IPS DF 19.7 (cell line): Measurements from ENCODE around the gene UNC13C.
"Not testable (repeated sequence)": the region's sequence is repeated elsewhere in the genome, so short reads cannot be mapped to it uniquely, and the experiment has no call there.

Experiments used
- DNase-seq: peaks from one replicate; pipeline ENCODE4 v3.0.0-alpha.2; 2013; ENCODE audit warnings: low read depth, low spot score

UNC13C gene

DNA sequence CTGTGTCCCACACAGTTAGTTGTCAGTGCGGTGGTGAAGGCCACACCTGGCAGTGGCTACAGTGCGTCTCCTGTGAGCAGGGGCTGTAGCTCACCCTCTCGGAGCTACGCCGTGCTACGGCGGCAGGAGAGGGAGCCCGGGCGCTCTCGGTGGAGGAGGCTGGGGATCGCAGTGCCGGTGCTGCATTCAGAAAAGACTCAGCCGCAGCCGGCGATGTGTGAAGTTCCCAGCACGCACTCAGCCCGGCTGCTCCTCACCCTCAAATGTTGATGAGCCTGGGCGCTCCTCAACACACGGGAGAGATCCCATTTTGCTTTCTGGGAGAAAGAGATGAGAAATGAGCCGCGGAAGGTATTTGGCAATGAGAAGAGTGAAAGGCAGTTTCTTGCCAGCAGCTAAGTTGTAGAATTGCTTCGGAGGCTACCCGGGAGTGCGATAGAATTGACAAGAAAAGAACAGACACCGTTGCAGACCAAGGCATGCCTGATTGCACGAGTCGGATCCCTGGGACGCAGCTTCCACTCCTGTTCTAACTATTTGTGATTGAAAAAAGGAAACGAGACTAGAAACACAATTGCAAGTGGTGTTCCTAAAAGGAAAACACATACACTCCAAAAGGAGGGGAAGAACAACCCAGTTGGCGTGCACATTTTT is at the start of gene UNC13C:
Gene UNC13C, plus strand, starts transcription at position 189 of the 654 bp plus-strand sequence. CDS start 34,463 bp downstream, outside the sequence.
- no peak for DNase-seq

DNA sequence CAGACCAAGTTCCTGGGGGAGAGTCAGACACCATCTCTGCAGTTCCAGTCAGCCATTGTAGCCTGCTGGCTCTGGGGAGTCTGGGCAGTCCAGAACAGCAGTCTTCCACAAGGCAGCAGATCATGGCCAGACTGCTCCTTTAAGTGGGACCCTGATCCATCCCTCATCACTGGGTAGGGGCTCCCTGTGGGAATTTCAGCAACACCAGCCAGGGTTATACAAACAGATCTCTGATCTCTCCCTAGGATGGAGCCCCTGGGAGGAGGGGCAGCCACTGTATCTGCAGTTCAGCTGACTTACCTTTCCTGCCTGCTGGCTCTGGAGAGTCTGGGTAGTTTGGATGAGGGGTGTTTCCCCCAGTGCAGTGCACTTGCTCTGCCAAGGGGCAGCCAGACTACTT is 42.1 kb upstream of the UNC13C start:
- no peak for DNase-seq

DNA sequence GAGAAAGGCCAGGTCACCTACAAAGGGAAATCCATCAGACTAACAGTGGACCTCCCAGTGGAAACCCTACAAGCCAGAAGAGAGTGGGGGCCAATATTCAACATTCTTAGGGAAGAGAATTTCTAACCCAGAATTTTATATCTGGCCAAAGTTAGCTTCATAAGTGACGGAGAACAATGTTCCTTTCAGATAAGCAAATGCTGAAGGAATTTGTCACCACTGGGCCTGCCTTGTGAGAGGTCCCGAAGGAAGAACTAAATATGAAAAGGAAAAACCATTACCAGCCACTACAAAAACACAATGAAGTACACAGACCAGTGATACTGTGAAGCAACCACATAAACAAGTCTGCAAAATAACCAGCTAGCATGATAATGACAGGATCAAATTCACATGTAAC is 40.6 kb upstream of the UNC13C start:
- not testable (repeated sequence) for DNase-seq

DNA sequence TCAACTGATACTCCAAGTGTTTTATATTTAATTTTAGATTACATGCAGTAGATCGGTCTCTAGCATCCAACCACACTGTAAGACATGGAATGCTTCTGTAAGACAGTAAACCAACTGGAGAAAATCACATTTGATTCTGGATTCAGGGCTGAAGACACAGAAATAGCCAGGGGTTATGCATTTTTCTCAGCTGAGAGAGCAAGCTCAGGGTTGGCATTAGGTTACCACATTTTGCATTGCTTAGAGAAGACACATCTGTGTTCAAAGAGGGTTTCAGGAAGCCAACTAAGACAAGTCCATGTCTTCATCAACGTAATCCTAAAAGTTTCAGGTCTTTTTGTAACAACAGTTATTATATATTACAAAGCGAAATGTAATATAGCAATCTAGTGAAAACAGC is 27.7 kb upstream of the UNC13C start:
- DNase-seq = no peak

DNA sequence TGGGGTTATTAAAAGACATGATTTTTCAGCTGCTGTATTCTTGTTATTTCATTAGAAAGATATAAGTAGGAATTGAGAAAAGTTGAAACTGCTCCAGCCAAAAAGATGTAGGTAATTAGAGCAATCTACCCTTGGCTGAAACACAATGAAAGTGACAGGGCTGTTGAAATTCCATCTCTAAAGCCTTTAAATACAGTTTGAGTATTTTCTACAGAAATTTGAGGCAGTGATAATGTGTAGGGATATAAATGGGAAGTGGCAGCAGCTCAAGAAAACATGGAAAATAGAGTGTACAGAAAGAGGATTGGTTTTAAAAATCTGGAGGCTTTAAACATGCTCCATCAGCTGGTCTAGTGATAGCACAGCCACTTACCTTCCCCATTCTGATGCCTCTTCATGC is 22.8 kb upstream of the UNC13C start:
- DNase-seq = no peak

DNA sequence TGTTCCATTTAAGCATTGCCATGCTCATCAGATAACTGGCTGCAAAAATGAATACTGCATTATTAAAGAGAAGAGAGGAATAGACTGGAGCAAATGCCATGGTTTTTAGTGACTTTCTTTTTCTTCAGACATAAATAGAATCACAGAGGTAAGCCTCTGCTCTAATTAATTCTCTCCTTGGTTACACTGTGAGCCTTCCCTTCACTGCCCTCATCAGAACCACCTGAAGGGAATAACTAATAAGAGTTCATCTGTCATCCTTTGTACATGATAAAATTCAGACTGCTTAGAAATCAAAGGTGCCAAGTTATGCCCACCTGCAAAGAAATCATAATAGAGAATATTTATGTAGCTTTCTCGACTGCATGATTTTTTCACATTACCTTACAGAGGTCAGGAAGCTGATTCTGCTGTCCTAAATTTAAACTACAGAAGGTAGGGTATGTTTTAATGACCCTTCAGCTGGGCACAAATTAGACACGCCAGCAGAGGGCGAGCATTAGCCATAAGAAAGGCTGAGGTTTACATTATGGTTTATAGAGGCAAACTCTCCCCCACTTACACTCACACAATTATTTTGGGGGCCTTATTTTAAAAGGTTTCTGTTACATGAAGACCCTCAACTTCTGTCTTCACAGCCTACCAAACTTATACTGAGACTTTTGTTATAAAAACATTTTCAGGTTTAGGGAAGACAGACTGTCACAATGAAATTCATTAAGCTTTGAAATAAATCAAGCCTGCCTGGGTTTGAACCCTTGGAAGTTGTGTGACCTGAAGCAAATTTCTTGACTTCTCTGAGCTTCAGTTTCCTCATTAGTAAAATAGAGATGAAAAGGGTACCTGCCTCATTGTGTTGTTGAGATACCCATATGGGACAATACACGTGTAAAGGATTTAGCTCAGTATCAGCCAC is 15.3 kb upstream of the UNC13C start:
- no peak for DNase-seq

DNA sequence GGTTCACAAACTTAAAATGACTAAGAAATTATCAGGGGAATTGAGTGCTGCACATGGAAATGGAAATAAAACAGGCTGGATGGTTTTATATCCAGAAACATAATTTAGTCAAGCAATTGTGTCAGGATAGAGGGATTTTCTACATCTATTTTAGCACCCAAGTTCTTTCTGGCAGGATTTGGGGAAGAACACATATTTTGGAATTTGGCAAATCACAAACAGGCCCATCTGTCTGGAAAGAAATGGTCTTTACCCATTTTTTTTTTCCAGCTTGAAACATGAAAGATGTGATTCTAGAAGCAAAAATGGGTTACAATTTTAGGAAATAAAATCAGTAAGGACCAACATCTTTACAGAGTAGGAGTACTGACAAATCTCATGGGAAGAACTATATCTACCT is 14.4 kb upstream of the UNC13C start:
- no peak for DNase-seq

DNA sequence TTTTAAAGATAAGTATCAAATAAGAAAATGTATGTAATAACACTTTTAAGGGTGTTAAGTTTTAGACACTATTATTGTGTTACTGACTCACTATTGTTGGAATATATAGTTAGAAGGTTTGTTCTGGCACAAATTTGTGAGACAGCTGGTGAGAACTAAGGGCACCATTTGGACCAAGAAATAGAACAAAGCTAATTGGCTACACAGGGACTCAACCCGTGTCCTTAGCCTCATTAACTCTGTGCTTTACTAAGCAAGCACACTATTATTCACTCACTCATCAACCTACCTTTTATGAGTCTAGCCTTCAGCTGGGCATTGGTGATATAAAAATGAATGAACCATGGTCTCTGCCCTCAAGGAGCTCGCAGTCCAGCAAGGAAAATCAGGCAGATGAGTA is 4.1 kb upstream of the UNC13C start:
- DNase-seq = no peak

DNA sequence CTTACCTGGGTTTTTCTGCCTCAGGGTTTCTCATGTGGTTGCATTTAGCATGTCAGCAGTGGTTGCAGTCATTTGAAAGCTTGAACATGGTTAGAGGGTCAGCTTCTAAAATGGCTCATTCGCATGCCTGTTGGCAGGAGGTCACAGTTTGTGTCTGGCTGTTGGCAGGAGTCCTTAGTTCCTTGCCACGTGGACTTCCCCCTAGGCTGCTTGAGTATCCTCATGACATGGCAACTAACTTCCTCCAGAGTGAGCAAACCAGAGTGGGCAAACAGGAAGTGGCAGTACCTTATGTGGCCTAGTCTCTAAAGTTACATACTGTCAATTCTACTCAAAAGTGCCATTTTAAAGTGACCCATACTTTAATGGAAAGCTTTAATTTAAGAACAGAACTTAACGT is 3.4 kb upstream of the UNC13C start:
- DNase-seq = no peak

DNA sequence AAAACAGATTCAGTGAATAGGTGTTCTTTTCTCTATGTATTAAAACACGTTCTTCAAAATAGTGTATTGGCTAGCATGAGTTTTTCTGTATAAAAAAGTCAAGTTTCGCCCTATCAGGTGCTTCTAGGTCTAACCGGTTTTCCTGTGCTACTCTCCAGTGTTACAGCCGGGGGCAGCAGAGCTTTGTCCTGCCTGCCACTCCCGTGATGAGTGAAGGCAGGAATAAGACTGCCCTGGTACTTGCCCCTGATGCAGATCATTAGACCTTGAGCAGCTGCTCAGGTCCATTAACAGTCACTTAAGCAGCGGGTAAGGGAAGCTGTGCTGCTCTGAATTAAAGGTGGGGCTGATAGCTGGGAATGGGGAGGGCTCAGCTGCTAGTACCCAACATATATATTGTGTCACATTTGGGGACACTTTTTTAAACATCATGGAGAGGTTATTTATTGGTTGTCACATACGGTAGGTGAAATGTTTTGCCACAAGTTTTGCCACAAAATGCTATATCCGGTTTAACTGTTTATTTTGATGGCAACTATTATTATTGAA is 1.3 kb upstream of the UNC13C start:
- no peak for DNase-seq

DNA sequence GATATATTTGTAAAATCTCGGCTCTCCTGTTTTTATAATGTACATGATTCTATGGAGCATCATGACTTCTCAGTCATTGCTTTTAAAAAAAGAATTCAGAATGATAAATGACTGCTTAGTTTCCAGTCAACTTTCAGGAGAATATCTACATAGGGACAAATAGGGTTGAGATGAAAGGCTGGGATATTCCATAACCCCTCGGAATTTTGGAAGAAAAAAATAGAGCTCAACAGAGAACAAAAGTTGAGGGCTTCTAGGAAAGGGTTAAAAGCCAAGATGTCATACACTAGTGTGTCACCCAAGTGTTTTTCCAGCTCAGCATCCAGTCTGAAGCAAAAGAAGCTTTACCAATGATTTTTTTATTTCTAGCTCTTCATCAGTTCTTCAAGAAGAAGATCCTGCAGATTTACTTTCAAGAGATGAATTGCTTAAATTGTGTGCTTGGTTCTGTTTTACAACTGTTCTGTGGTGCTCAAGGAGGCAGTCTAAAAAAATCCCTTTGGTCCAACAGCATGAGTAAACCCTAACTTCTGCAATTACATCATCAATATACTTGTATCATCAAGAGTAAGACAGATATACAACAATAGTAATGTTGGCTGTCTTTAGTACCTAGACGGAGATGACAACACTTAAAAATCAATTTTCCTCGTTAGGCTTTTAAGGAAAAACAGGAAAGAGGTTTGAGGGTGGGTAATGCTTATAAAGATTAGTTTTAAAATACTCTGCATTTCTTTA is 979 bp downstream of the UNC13C start:
- no peak for DNase-seq

DNA sequence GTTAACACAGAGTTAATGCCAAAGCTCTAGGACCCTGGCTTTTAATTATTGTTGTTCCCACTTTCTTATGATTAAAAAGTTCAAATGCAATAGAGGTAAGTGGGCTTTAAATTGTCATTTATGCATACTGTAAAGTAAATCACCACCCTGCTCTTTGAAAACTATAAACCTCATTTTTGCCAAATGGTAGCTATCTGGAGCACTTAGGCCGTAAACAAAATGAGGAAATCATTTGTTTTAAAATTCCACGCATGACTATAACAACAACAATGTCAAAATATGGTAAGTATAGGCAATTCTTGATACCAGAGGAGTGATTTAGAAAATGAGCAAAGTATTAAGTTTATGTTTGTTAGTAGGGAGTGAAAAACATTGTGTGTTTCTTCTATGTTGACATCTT is 1.8 kb downstream of the UNC13C start:
- no peak for DNase-seq

DNA sequence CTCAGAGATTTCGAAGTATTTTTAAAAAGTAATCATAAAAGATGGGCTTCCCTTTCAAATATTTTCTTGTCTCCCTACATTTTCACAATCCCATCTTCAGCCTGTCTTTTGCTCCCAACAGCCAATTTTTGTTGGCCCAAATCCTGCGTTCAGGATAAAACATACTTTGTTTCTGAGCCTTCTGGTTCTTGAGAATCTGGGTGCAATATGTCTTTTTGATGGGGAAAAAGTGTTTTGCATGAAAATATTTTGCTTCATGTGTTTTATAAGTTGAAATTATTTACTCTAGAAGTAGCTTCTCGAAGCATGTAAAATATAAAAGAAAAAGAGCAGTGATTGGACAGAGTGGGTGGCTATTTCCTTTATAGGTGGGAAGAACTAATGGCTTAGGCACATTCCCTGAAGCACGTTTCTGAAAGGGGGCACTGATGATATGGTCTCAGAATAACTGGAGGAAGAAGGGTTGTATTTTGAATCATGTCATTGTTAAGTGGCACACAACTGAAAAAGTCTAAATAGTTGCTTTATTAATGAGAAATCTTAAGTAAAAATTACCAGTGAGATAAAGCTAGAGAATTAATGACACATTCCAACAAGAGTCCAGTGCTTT is 3.9 kb downstream of the UNC13C start:
- no peak for DNase-seq

DNA sequence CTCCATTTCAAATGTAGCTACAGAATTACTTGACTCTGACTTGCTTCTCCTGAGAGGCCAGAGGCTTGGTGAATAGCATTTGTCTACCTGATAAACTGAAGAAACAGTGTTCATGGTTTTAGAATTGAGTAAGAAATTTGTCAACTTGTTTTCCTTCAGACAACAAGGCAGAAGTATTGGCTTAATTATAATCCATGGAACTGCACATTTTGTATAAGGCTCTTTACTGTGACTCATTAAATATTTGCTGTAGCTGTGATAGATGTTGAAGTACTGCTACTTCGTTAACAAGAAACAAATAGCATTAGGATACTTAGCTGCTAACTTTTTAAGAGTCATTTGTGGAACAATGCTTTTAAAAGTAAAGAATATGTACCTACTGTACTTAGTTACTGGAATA is 4.6 kb downstream of the UNC13C start:
- no peak for DNase-seq

DNA sequence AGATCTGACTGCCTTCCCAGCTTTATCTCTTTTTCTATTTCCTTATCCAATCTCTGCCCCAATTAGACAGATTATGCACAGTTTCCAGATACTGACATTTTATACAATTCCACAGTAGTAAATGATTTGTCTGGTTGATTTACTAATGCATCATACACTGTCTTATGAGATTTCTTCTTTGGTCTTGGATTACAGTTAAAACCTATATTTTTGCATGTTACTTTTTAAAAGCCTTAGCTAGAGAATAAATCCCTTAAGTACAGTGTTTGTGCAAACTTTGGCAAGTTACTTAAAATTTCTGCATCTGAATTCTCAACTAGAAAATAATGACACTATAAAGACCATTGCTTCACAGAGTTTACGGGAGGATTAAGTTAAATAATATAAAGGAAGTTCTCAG is 6.0 kb downstream of the UNC13C start:
- DNase-seq = no peak

DNA sequence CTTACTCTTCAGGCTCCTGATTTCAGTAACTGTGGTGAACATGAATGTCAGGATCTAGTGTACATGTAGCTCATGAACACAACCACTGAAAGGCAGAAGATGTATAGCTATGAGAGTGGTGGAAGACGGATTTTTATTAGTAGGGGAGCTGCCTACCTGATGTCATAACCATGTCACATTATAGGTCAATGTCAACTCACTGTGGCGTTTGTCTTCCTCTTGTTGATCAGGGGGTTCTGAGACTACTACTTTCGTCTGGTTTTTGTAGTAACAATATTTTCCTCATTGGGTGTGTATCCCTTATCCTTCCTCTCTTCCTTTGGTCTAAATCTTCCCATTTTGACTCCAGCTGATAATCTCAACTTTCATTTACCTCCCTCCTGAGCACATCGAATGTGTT is 7.3 kb downstream of the UNC13C start:
- no peak for DNase-seq

DNA sequence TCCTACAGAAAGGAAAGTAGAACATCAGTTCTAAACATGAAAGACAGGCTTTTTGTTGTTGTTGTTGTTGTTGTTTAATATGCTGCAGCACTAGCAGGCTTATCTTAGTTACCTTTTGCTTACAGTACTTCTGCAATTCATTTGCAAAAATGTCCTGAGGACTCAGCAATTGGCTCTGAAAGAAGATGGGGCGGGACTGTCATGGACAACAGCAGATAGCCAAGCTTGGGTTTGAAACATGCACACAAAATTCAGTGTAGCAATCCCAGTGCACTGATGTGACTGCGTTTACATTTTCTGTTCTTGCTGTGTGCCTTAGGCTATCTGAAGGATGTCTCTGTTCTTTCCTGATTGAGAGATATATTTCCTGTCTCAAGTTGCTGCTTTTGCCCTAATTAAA is 9.2 kb downstream of the UNC13C start:
- no peak for DNase-seq

DNA sequence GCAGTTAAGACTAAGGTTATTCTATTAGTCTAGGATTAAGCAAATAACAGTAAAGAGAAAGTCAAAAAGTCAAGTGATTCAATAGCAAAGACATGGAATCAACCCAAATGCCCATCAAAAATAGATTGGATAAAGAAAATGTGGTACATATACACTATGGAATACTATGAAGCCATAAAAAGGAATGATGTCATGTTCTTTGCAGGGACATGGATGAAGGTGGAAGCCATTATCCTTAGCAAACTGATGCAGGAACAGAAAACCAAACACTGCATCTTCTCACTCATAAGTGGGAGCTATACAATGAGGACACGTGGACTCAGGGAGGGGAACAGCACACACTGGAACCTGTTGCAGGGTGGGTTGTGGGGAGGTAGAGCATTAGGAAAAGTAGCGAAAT is 29.0 kb downstream of the UNC13C start:
- no peak for DNase-seq

DNA sequence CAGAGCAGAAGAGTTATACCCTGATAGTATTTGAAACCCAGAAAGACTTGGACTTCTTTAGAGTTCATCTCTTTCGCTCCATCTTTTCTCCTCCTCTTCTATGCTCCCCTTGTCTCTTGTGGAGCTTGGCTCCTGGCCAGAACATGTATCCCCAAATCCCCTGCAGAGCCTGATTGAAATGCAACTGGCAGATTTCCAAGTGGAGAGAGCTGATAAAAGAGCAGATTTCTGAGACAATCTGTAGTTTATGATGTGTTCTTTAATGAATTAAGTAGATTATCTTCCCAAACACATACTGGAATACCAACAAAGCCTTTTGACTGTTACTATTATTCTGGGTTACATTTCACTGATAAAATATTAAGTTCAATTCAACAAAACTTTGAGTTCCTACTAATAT is 33.4 kb downstream of the UNC13C start:
- DNase-seq = no peak

DNA sequence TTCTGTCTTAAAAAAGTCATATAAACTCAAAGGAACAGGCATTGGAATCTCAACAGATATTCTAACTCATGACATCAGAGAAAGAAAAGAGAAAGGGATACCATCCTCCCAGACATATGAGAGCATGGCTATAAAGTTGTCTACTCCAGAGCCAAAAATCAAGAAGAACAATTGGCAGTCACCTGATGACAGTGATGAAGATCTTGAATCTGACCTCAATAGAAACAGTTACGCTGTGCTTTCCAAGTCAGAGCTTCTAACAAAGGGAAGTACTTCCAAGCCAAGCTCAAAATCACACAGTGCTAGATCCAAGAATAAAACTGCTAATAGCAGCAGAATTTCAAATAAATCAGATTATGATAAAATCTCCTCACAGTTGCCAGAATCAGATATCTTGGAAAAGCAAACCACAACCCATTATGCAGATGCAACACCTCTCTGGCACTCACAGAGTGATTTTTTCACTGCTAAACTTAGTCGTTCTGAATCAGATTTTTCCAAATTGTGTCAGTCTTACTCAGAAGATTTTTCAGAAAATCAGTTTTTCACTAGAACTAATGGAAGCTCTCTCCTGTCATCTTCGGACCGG is 35.9 kb downstream of the UNC13C start:
- no peak for DNase-seq

DNA sequence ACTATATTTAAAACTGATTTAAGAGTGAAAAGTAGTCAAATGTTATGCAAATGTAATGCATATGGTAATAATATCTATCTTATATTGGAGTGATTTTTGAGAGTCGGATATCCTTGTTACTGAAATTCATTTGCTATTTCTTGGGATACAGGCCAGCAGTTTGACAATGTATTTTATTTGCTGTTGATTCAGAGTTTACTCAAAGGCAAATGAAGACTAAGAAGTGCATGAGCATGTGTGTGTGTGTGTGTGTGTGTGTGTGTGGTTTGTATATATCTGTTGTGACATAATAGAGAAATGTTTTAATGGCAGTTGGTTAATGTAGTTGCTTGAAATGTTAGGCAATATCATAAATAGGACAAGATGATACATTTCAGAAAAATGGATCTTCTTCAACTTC is 39.0 kb downstream of the UNC13C start:
- DNase-seq = no peak
